HL-60 (cell line): ENCODE data around the gene FABP7.

Source experiments
- GABPA ChIP-seq: IDR thresholded peaks from 2 replicates; pipeline ENCODE4 v1.6.1; 2012; ENCODE audit warnings: low read depth
- POLR2AphosphoS5 ChIP-seq: IDR thresholded peaks from 2 replicates; pipeline ENCODE4 v1.6.1; 2012; ENCODE audit warnings: low read depth
- SPI1 ChIP-seq: IDR thresholded peaks from 2 replicates; pipeline ENCODE4 v1.6.1; 2012; ENCODE audit warnings: low read depth, mild to moderate bottlenecking, borderline replicate concordance
- TF ChIP-seq, protein P1 (sequence below): IDR thresholded peaks from one replicate; pipeline ENCODE4 v1.5.1; 2011; ENCODE audit warnings: low read length, control low read depth, inconsistent platforms; ENCODE audit not compliant: insufficient read depth
- TF ChIP-seq, protein P2 (sequence below): IDR thresholded peaks from 2 replicates; pipeline ENCODE4 v1.6.1; 2012; ENCODE audit warnings: low read depth; ENCODE audit not compliant: insufficient replicate concordance

DNA sequence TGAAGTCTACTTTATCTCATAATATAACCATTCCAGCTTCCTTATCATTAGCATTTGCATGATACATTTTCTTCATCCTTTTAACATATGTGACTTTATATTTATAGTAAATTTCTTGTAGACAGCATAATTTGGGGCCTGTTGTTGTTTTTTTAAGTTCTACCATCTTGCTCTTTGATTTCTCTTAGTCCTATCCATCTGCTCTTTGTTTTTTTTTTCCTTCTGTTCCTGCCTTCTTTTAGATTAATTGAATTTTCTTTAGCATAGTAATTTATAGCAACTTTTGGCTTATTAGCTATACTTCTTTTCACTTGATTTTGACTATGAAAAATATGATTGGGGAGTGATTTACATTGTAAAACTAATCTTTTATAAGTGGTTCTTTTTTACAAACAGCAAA, 19.2 kb upstream of the FABP7 start:
- TF ChIP-seq, protein P1, sequence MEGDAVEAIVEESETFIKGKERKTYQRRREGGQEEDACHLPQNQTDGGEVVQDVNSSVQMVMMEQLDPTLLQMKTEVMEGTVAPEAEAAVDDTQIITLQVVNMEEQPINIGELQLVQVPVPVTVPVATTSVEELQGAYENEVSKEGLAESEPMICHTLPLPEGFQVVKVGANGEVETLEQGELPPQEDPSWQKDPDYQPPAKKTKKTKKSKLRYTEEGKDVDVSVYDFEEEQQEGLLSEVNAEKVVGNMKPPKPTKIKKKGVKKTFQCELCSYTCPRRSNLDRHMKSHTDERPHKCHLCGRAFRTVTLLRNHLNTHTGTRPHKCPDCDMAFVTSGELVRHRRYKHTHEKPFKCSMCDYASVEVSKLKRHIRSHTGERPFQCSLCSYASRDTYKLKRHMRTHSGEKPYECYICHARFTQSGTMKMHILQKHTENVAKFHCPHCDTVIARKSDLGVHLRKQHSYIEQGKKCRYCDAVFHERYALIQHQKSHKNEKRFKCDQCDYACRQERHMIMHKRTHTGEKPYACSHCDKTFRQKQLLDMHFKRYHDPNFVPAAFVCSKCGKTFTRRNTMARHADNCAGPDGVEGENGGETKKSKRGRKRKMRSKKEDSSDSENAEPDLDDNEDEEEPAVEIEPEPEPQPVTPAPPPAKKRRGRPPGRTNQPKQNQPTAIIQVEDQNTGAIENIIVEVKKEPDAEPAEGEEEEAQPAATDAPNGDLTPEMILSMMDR: no peak
- TF ChIP-seq, protein P2, sequence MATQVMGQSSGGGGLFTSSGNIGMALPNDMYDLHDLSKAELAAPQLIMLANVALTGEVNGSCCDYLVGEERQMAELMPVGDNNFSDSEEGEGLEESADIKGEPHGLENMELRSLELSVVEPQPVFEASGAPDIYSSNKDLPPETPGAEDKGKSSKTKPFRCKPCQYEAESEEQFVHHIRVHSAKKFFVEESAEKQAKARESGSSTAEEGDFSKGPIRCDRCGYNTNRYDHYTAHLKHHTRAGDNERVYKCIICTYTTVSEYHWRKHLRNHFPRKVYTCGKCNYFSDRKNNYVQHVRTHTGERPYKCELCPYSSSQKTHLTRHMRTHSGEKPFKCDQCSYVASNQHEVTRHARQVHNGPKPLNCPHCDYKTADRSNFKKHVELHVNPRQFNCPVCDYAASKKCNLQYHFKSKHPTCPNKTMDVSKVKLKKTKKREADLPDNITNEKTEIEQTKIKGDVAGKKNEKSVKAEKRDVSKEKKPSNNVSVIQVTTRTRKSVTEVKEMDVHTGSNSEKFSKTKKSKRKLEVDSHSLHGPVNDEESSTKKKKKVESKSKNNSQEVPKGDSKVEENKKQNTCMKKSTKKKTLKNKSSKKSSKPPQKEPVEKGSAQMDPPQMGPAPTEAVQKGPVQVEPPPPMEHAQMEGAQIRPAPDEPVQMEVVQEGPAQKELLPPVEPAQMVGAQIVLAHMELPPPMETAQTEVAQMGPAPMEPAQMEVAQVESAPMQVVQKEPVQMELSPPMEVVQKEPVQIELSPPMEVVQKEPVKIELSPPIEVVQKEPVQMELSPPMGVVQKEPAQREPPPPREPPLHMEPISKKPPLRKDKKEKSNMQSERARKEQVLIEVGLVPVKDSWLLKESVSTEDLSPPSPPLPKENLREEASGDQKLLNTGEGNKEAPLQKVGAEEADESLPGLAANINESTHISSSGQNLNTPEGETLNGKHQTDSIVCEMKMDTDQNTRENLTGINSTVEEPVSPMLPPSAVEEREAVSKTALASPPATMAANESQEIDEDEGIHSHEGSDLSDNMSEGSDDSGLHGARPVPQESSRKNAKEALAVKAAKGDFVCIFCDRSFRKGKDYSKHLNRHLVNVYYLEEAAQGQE: no peak
- TF ChIP-seq POLR2AphosphoS5: no peak
- no peak for TF ChIP-seq SPI1
- TF ChIP-seq GABPA: no peak
